HG03442 (cell line): Measurements from ENCODE around the gene ZEB1.
"Not testable (repeated sequence)": the region's sequence is repeated elsewhere in the genome, so short reads cannot be mapped to it uniquely, and the experiment has no call there.

Source experiments
- ATAC-seq: cut with Tn5 transposase; IDR thresholded peaks from one replicate; pipeline ENCODE4 v1.9.1; 2021; ENCODE audit warnings: mild to moderate bottlenecking, moderate library complexity; ENCODE audit not compliant: unreplicated experiment

ZEB1 gene

DNA sequence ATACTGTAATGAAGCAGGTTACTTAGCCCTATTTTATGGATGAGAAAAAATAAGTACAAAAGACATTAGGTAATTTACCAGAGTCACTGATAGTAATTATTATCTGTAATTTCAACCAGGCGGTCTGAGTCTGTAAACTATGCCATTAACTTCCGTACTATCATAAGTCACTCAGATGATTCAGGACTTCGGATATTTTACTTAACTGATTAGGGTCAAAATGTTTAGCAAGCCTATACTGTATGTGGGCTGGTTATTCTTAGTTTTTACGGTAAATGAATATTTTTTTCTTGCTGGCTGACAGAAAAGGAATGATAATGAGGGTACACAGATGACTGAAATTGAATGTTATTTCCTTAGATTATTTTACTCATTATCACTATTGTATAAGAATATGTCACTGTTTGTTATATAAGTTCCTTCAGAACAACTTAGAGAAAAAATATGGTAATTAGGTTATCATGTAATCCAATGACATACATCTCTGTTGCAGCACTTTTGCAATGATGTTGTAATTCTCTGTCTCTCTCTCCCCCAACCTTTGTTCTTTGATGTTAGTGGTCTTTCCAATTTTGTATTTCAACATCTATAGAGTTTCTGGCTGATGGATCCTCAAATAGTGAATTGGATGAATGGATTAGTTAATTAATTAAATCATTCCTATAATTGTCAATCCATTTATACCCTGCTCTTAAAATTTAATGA lies 165.6 kb downstream of the ZEB1 start:
- ATAC-seq: no peak

DNA sequence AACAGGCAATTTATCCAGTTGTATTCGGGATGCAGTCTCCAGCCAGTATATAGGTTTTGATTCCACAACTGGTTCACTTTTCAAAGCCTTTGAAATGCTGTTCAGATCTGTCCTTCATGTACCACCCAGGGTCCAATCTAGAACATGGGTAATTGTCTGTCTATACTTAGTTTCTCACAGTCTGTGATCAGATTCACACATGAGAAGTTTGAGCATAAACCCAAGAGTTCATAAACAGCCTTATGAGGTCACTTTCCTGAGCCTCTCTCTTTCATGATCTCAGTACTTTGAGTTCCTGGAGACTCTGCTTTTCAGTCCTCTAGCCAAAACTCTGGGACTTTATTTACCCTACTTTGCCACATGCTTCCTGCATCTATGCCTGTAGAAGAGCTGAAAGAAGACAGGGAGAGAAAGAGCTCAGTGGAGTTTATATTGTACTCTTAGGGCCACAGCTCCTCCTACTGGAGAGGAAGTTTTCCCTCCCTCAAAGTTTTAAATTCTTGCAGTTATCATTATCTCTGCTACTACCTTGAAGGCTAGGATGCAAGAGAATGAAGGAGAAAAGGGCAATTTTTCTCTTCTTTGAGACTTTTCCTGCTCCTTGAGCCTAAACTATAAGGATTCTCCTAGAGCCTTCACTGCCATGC lies 172.0 kb downstream of the ZEB1 start:
- ATAC-seq: peak; percentile 42

DNA sequence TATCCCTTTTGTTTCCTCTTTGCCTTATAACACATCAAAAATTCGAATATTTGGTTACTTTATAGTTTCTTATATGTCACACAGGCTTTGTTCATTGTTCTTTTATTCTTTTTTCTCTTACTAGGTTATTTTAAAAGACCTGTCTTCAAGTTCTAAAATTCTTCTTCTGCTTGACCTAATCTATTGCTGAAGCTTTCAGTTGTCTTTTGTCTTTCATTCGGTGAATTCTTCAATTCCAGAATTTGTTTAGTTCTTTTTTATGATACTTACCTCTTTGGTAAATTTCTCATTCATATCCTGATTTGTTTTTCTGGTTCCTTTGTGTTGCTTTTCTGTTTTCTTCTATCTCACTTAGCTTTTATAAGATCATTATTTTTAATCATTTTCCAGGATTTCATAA lies 188.4 kb downstream of the ZEB1 start:
- ATAC-seq: no peak

DNA sequence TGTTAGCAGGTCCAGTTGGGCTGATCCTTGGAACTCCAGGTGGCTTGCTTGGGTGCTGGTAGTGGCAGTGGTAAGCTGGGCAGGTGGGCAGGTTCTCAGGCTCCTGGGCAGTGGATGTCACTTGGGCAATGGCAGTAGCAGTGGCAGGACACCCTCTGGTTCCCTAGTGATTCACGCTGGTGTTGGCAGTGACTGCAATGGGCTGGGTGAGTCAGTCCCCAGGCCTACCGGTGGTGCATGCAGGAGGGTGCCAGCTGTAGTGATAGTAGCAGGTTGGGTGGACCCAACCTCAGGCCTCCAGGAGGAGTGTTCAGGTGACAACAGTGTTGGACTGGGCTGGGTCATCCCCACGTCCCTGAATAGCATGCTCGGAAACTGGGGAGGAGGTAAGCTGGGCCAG lies 189.2 kb downstream of the ZEB1 start:
- ATAC-seq: no peak

DNA sequence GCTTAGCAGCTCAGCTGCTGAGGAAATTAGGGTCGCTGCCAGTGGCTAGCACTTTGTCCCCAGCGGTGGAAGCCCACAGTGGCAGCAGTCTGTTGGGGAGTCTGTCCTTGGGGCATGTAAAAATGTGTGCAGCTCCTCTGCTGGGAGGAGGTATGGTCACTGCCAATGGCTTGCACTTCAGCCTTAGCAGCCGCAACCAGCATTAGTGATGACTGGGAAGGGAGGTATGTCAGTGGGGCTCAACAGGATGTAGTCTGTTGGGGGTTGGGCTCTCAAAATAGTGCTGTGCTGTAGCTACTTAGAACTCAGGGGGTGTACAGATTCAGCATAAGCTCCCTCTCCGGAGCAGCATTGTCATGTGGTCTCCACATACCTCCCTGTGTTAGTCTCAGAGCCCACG lies 189.9 kb downstream of the ZEB1 start:
- ATAC-seq: no peak

DNA sequence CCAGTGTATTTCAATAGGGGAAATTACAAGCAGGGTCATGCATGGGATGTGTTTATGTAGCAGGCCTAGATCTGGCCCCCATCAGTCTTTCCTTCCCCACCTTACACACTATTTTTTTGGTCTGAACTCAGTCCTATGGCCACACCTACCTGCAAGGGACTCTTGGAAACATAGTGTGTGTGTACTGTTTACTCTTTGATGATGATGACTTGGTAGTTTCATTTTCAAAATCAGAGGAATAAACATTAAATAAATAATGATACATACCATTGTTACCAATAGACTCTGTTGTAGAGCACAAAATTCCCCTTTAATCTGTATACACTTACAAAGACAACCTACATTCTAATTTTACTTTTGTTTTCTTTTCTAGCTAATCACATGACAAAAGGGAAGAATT lies 191.0 kb downstream of the ZEB1 start:
- no peak for ATAC-seq

DNA sequence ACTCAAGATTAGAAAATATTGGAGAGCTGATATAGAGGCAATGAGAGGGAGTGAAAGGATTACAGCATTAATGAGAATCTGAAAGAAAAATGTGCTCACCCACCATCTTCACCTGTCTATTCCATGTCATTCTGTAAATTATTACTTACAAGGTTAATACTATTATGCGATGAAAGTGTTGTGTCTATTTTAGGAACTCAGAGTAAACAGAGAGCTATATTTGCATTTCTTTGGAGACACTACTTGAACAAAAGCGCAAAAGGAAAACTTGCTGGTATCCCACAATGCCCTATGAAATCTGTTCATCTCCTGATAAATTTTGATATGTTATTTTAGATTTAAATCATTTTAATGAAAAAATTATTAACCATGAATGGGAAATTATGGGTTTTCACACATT lies 196.1 kb downstream of the ZEB1 start:
- ATAC-seq: no peak

DNA sequence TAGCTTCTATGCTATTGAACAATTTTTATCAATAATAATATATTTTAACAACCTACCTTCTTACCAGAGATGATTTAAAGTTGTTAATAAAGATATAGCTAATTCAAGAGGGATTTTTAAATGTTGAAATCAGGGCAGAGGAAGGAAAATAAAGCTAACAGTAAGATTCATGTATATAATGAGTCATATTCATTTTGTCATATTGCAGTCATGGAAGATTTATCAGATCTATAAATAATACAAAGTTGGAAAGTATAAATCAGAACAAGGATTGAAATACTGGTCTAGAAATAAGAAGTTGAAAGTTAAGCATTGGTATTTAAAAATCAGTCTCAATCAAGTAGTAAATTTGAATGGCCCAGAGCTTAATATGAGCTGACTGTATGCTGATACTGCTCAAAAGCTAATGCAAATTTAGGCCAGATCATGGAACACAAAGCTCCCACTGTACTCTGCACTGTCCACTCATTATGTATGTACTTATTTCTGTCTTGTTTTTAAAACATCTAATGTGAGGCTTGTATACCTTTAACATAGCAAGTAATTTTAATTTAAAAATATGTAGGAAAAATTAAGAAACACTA lies 196.9 kb downstream of the ZEB1 start:
- no peak for ATAC-seq

DNA sequence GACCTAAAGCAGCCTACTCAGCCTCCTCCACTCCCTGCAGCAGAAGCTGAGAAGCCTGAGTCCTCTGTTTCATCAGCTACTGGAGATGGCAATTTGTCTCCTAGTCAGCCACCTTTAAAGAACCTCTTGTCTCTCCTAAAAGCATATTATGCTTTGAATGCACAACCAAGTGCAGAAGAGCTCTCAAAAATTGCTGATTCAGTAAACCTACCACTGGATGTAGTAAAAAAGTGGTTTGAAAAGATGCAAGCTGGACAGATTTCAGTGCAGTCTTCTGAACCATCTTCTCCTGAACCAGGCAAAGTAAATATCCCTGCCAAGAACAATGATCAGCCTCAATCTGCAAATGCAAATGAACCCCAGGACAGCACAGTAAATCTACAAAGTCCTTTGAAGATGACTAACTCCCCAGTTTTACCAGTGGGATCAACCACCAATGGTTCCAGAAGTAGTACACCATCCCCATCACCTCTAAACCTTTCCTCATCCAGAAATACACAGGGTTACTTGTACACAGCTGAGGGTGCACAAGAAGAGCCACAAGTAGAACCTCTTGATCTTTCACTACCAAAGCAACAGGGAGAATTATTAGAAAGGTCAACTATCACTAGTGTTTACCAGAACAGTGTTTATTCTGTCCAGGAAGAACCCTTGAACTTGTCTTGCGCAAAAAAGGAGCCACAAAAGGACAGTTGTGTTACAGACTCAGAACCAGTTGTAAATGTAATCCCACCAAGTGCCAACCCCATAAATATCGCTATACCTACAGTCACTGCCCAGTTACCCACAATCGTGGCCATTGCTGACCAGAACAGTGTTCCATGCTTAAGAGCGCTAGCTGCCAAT lies 202.2 kb downstream of the ZEB1 start:
- ATAC-seq: no peak

DNA sequence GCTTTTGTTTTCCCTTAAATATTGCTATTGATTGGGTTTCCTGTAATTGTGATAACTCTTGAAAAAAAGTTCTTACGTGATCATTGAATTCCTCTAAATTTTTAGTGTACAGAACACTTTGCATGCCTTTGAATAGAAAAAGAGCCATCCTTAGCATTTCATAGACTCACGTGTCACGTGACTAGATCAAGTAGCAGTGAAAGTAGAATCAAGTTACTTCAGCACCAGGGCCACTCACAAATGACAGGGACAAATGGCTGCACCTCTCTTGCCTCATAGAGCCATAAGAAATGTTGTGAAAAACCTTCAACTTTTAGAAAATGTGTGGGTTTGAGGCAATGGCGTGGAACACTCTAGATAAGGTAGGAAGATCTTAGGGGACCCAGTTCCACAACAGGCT lies 203.8 kb downstream of the ZEB1 start:
- ATAC-seq: no peak

DNA sequence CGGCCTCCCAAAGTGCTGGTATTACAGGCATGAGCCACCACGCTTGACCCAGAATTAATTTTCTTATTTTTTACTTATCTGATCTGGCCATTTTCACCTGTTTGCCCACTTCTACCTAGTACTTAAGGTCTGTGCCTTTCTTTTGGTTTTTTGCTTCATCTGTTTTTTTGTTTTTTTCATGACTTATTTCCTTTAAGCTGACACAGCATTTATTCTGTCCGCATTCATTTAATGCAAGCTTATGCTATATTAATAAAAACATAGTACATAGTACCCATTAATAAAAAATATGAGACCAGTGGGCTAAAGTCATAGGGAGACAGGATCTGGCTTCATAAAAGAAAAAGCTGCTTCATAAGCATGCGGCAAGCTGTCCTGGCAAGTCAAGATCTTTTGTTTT lies 205.4 kb downstream of the ZEB1 start:
- no peak for ATAC-seq

DNA sequence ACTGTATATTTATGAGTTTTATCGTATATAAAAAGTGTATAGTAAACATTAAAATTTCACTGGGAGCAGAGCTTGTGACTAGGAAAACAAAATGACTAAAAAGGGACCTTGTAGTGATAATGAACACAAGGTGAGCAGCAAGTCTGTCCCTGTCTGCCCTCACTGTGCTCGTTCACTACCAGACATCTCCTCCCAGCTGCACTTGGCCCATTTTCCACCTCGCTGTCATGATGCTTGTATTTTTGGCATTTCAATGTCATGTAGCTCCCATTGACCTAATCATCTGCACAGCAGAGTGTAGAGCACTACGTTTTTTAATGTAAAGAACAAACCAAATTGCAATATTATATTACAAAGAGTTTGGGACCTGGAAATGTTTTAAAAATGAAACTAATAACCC lies 207.2 kb downstream of the ZEB1 start:
- ATAC-seq: no peak

DNA sequence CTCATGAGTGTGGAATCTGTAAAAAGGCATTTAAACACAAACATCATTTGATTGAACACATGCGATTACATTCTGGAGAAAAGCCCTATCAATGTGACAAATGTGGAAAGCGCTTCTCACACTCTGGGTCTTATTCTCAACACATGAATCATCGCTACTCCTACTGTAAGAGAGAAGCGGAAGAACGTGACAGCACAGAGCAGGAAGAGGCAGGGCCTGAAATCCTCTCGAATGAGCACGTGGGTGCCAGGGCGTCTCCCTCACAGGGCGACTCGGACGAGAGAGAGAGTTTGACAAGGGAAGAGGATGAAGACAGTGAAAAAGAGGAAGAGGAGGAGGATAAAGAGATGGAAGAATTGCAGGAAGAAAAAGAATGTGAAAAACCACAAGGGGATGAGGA lies 207.7 kb downstream of the ZEB1 start:
- no peak for ATAC-seq

DNA sequence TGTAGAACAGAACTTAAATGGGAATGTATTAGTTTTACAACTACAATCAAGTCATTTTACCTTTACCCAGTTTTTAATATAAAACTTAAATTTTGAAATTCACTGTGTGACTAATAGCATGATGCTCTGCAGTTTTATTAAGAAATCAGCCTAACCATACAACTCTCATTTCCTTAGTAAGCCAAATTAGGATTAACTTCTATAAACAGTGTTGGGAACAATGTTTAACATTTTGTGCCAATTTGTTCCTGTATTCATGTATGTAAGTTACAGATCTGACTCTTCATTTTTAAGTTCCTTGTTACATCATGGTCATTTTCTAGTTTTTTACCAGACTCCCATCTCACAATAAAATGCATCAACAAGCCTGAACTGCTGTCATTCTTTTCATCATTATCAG lies 209.8 kb downstream of the ZEB1 start:
- no peak for ATAC-seq

DNA sequence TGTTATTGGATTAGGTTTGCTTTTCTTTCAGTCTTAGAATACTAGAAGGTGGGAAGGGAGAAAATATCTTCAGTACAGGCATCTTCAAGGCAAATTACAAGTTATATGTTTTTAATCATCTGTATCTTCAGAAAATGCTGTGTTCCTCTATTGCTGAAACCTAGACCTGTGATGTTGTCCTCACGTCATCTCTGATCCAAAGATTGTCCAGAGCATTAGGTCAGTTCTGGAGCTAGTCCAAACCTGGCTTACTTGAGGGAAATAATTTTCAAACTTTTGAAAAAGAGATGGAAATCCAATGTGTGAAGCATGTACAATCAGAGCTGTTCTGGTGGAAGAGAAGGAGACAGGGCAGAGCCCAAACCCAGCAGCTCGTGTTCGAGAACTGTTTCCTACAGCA lies 217.3 kb downstream of the ZEB1 start:
- ATAC-seq: no peak

DNA sequence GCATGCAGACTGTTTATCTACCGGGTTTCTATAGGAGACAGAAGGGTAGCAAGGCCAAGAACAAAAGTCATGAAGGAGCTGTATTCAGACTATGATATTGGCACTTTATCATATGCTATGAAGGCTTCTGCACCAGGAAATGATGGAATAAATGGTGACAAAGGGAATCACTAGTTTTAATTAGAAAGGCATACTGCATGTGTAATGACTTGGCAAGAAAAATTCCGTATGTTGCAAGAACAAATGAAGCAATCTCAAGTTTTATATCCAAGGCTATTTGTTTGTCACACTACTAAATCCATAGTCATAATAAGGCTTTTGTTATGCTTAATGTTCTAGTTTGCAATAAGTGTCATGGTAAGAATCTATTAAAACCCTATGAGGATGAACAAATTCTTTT lies 230.9 kb downstream of the ZEB1 start:
- no peak for ATAC-seq

DNA sequence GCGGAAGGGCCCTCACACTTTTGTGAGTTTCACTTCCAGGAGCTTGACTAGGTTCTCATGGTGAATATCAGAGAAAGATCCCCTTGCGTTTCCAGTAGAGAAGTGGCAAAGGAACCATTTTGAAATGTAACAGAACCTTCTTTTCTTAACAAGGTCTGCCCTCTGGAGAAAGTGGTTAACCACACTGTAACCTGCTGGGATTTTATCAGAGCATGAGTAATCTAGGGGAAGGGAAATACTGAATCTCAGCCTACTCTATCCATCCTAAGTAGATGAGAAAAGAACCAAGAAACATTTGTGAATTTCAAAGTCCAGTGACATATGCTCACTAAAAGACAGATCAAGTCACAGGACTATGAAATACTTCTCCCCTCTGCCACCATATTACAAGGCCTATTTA lies 235.5 kb downstream of the ZEB1 start:
- ATAC-seq: no peak

DNA sequence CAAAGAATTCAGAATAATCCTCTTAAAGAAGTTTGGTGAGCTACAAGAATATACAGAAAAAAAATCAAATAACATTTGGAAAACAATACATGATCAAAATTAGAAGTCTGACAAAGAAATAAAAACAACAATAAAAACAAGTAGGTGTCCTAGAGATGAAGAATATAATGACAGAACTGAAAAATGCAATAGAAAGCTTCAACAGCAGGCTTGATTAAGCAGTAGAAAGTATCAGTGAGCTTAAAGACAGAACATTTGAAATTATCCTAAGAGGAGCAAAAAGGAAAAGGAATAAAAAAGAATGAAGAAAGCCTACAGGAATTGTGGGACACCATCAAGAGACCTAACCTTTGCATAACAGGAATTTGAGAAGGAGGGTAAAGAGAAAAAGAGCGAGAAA lies 238.8 kb downstream of the ZEB1 start:
- ATAC-seq: no peak

DNA sequence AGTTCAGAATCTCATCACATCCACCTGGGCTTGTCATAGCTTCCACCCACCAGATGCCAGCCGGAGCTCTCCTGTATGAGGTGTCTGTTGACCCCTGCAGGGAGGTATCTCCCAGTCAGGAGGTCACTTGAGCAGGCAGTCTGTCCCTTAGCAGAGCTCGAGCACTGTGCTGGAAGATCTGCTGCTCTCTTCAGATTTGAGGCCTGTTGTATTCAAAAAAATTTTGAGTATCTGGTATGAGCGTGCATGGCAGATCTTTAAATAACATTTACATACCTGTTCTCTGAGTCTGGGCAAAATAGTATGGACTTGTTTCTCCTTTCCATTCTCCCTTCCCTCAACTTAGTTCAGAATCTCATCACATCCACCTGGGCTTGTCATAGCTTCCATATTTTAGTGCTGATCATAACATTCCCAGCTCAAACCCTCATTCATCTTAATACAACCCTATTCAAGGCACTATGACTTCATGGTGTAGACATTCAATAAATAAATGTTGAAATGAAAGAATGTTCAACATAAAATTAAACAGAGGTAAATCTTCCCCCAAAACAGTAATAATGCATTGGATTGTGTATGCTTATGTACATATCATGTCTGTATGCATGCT lies 249.3 kb downstream of the ZEB1 start:
- ATAC-seq: not testable (repeated sequence)

DNA sequence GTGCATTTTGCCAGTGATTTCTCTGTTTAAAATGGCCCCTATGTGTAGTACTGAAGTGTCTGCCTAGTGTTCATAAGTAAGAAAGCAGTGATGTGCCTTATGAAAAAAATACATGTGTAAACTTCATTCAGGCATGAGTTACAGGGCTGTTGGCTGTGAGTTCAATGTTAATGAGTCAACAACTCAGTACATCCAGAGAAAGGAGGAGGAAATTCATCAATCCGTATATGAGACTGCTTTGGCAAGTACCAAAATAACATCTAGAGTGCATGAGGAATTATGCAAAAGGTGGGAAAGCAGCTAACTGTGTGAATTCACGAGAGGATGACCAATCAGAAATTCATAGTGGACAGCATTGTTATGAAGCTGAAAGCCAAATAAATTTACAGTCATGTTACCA lies 255.6 kb downstream of the ZEB1 start:
- no peak for ATAC-seq

DNA sequence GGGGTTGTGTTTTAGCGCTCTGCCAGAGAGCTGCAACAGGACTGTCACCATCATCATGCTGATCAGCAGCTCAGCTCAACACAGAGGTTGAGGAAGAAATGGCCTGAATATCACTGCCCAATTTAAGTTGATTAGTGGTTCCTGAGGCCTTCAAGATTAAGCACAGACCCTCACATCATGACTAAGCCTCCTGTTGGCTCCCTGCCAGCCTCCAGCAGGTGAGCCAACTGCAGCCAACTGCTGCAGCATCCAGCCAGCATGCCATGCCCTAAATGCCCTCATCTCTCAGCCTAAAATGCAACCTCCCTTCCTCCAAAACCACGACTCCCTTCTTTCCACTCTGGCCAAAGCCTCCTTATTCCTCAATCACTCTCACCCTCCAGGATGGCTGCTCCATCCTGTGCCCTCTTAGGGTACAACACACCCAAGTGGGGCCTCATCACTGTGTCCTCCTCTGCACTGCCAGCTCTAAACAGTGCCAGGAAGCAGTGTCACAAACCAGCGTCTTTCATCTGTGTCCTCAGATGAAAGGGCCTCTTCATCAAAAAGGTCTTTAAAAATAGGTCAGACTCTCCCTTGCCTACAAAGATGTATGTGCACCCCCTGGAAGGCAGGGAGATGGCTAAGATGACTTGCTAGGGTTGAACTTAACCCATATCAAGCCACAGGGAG lies 259.3 kb downstream of the ZEB1 start:
- ATAC-seq: no peak
